ENCODE results near the gene PIP5K1B.

DNA sequence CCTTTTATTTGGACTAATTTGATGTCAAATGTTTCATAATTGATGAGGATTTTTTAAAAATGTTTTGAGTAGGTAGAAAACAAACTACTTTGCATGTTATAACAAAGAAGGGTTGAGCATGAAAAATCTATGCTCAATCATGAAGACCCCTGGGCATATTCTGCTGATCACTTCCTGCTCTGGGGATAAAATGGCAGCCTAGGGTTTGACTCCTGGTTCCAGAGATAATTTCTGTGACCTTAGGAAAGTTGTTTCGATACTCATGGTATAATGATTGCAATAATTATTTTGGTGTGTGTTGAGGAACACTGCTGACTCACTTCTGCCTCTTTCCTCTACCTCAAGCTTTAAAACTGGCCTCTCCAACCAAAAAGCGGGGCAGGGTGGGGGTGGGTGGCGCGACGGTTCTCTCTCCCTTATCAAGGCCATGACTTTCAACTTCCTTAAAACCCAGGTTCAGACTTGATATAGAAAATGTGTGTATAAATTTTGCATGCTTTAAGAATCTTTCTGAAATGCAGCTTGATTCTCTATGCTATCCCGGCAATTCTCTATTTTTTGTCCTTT is 6.0 kb upstream of the PIP5K1B start:
- TF ChIP-seq EZH2 (IDR thresholded peaks at IDR 0.05; ENCODE audit: borderline replicate concordance, low read depth, low read length, severe bottlenecking) (no peak), POLR2A (IDR thresholded peaks at IDR 0.05; ENCODE audit: low read depth, low read length) (no peak), FOS (IDR thresholded peaks at IDR 0.05; ENCODE audit: borderline replicate concordance, insufficient read depth, low read length) (no peak), POLR2AphosphoS5 (IDR thresholded peaks at IDR 0.05; ENCODE audit: insufficient read depth, low read depth, low read length) (no peak), MYC (IDR thresholded peaks at IDR 0.05; ENCODE audit: low read depth, low read length) (no peak)
- TF ChIP-seq, protein P1, sequence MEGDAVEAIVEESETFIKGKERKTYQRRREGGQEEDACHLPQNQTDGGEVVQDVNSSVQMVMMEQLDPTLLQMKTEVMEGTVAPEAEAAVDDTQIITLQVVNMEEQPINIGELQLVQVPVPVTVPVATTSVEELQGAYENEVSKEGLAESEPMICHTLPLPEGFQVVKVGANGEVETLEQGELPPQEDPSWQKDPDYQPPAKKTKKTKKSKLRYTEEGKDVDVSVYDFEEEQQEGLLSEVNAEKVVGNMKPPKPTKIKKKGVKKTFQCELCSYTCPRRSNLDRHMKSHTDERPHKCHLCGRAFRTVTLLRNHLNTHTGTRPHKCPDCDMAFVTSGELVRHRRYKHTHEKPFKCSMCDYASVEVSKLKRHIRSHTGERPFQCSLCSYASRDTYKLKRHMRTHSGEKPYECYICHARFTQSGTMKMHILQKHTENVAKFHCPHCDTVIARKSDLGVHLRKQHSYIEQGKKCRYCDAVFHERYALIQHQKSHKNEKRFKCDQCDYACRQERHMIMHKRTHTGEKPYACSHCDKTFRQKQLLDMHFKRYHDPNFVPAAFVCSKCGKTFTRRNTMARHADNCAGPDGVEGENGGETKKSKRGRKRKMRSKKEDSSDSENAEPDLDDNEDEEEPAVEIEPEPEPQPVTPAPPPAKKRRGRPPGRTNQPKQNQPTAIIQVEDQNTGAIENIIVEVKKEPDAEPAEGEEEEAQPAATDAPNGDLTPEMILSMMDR (IDR thresholded peaks at IDR 0.05; ENCODE audit: extremely low read depth in 1 of 2, insufficient read depth in 1 of 2, low read depth in 1 of 2, low read length in 2 of 2) = no peak
